Gastrocnemius medialis (tissue), 4 donors: ENCODE results near the gene WNT2.

ENCODE experiments used
- POLR2A ChIP-seq, 2 donors: fragments of 450-650 bp; IDR thresholded peaks; one replicate each; pipeline ENCODE4 v1.6.1; 2017; ENCODE audit warnings: antibody characterized with exemption in 2 of 2, mild to moderate bottlenecking in 2 of 2, moderate library complexity in 2 of 2
- TF ChIP-seq, protein P1 (sequence below), 5 experiments: fragments of 450-650 bp in 3 of 5; fragments of 200-600 bp in 2 of 5; sonication (generic) in 2 of 5; IDR thresholded peaks in 4 of 5; conservative IDR thresholded peaks in 1 of 5; 1 replicate in 4 of 5; 2 replicates in 1 of 5; pipeline ENCODE4 v1.5.1; 2016 to 2019; ENCODE audit warnings: antibody characterized with exemption in 5 of 5, mild to moderate bottlenecking in 3 of 5, moderate library complexity in 3 of 5

- TF ChIP-seq, protein P1, sequence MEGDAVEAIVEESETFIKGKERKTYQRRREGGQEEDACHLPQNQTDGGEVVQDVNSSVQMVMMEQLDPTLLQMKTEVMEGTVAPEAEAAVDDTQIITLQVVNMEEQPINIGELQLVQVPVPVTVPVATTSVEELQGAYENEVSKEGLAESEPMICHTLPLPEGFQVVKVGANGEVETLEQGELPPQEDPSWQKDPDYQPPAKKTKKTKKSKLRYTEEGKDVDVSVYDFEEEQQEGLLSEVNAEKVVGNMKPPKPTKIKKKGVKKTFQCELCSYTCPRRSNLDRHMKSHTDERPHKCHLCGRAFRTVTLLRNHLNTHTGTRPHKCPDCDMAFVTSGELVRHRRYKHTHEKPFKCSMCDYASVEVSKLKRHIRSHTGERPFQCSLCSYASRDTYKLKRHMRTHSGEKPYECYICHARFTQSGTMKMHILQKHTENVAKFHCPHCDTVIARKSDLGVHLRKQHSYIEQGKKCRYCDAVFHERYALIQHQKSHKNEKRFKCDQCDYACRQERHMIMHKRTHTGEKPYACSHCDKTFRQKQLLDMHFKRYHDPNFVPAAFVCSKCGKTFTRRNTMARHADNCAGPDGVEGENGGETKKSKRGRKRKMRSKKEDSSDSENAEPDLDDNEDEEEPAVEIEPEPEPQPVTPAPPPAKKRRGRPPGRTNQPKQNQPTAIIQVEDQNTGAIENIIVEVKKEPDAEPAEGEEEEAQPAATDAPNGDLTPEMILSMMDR (IDR thresholded peaks at IDR 0.05 in 4 of 5, conservative IDR thresholded peaks at IDR 0.05 in 1 of 5): no peak
- no peak for TF ChIP-seq POLR2A (IDR thresholded peaks at IDR 0.05)
Measured at GRCh38 chr7:117319181-117319580, 3.7 kb downstream of the WNT2 start.
